GM21576 (cell line): ENCODE data around the gene VIM.
A peak's percentile ranks its signal among the peaks of the same experiment; 100 is the strongest.

Source experiments
- ATAC-seq: cut with Tn5 transposase; IDR thresholded peaks from one replicate; pipeline ENCODE4 v1.9.1; 2021; ENCODE audit warnings: mild to moderate bottlenecking, moderate library complexity; ENCODE audit not compliant: unreplicated experiment

Gene VIM

GRCh38 chr10:17228091-17229015, at the start of gene VIM:
TSS of gene VIM (plus strand) at chr10:17228241. CDS start at chr10:17229423, 1,182 bp downstream.
- peak; percentile 30 for ATAC-seq

- no peak for ATAC-seq
Observed at GRCh38 chr10:17179002-17179401, 49.0 kb upstream of the VIM start.

GRCh38 chr10:17181110-17181509, 46.9 kb upstream of the VIM start:
- ATAC-seq: no peak

GRCh38 chr10:17181751-17182150, 46.3 kb upstream of the VIM start:
- no peak for ATAC-seq

- no peak for ATAC-seq
Observed at GRCh38 chr10:17183110-17183509, 44.9 kb upstream of the VIM start.

- no peak for ATAC-seq
Observed at GRCh38 chr10:17185873-17186272, 42.2 kb upstream of the VIM start.

- no peak for ATAC-seq
Observed at GRCh38 chr10:17188644-17189172, 39.3 kb upstream of the VIM start.

GRCh38 chr10:17190602-17191001, 37.4 kb upstream of the VIM start:
- ATAC-seq: no peak

- ATAC-seq: no peak
Observed at GRCh38 chr10:17195083-17195482, 33.0 kb upstream of the VIM start.

GRCh38 chr10:17196045-17196444, 32.0 kb upstream of the VIM start:
- no peak for ATAC-seq

- ATAC-seq: no peak
Observed at GRCh38 chr10:17196573-17196972, 31.5 kb upstream of the VIM start.

GRCh38 chr10:17199351-17199804, 28.7 kb upstream of the VIM start:
- no peak for ATAC-seq

GRCh38 chr10:17200001-17200911, 27.8 kb upstream of the VIM start:
- no peak for ATAC-seq

- ATAC-seq: peak; percentile 94
Observed at GRCh38 chr10:17200912-17201793, 26.9 kb upstream of the VIM start, which contains the start of gene TRDMT1. TSS of gene TRDMT1 (minus strand) at chr10:17201672. CDS start at chr10:17201634, 38 bp downstream.

GRCh38 chr10:17201794-17202116, 26.3 kb upstream of the VIM start:
- ATAC-seq: no peak

- ATAC-seq: no peak
Observed at GRCh38 chr10:17202506-17202905, 25.5 kb upstream of the VIM start.

- ATAC-seq: no peak
Observed at GRCh38 chr10:17202999-17203398, 25.0 kb upstream of the VIM start.

- no peak for ATAC-seq
Observed at GRCh38 chr10:17203416-17203815, 24.6 kb upstream of the VIM start.

GRCh38 chr10:17206210-17206709, 21.8 kb upstream of the VIM start:
- no peak for ATAC-seq

GRCh38 chr10:17208476-17208875, 19.6 kb upstream of the VIM start:
- no peak for ATAC-seq
